Stomach (tissue), 9 donors: ENCODE data around the gene PHF21A. TPM values are rescaled to one million over a fixed set of nuclear protein-coding genes. Genes with fewer than 3 reads are reported as not detected.

ENCODE experiments used
- DNase-seq, 2 donors: peaks; one replicate each; pipeline versions ENCODE4 v3.0.0 to v3.0.0-alpha.2; 2013 to 2019
- H3K27ac ChIP-seq, 5 donors: fragments of 200-600 bp in 4 of 5; sonication (generic) in 4 of 5; one replicate each; pipeline ENCODE4 v1.5.1; 2013 to 2019; ENCODE audit warnings: mild to moderate bottlenecking in 1 of 5, moderate library complexity in 1 of 5
- H3K27me3 ChIP-seq, 3 donors: fragments of 200-600 bp; sonication (generic); one replicate each; pipeline ENCODE4 v1.5.1; 2017 to 2019; ENCODE audit warnings: mixed run types in 1 of 3
- H3K36me3 ChIP-seq, 4 donors: fragments of 200-600 bp; sonication (generic); 1 replicate in 3 of 4; 2 replicates in 1 of 4; pipeline ENCODE4 v1.5.1; 2016 to 2019
- H3K4me1 ChIP-seq, 4 donors: fragments of 200-600 bp; sonication (generic); one replicate each; pipeline ENCODE4 v1.5.1; 2016 to 2019
- H3K4me3 ChIP-seq, 4 donors: fragments of 200-600 bp; sonication (generic) in 3 of 4; one replicate each; pipeline ENCODE4 v1.5.1; 2016 to 2019; ENCODE audit warnings: mild to moderate bottlenecking in 1 of 4
- H3K9me3 ChIP-seq, 4 donors: fragments of 200-600 bp; sonication (generic); one replicate each; pipeline ENCODE4 v1.5.1; 2016 to 2019
- CTCF ChIP-seq, 7 experiments: fragments of 450-650 bp in 4 of 7; fragments of 200-600 bp in 3 of 7; sonication (generic) in 3 of 7; IDR thresholded peaks; one replicate each; pipeline ENCODE4 v1.5.1; 2016 to 2019; ENCODE audit warnings: antibody characterized with exemption in 7 of 7, control low read depth in 2 of 7, mild to moderate bottlenecking in 1 of 7
- EP300 ChIP-seq: sonication (generic); formaldehyde crosslinking; IDR thresholded peaks from one replicate; pipeline ENCODE4 v1.6.1; 2017; ENCODE audit warnings: antibody characterized with exemption
- POLR2A ChIP-seq, 4 donors: fragments of 450-650 bp; IDR thresholded peaks; one replicate each; pipeline ENCODE4 v1.6.1; 2016; ENCODE audit warnings: antibody characterized with exemption in 4 of 4, control low read depth in 2 of 4, mild to moderate bottlenecking in 1 of 4, moderate library complexity in 1 of 4
- POLR2AphosphoS5 ChIP-seq, 3 donors: sonication (generic); formaldehyde crosslinking; IDR thresholded peaks; one replicate each; pipeline ENCODE4 v1.6.1; 2016; ENCODE audit warnings: antibody characterized with exemption in 3 of 3
- WGBS, 5 donors: extraction: QIAGEN DNeasy Blood & Tissue Kit in 3 of 5; methylation state at CpG; one replicate each; pipeline versions ENCODE4 v1.1.5 to v1.1.7; 2013 to 2018; 5-methylcytosine and 5-hydroxymethylcytosine counted together
- intact Hi-C: fragments of 100-400 bp; cut with DNase I; formaldehyde crosslinking; loops from one replicate; pipeline ENCODE4 v1.15.1; 2023; ENCODE audit warnings: low total_unique reads
- polyA plus RNA-seq, 3 donors: library from polyadenylated mRNA; stranded (reverse); fragments of 200-250 nt; gene quantifications; one replicate each; pipeline ENCODE4 v1.2.3, GENCODE V29; 2013
- total RNA-seq, 5 donors: library from RNA; depleted of rRNA; stranded (reverse); fragments of >200 nt; gene quantifications; one replicate each; pipeline versions ENCODE4 v1.1.0 to v1.2.3, GENCODE V29; 2014 to 2016
- donor health status: healthy with polysubstance abuse.
- donor health status: Bipolar disorder and iron deficiency.
- donor health status: healthy.

PHF21A gene
- total and polyA plus RNA-seq, 8 donors = 6.1 to 67.0 (median 18.6) TPM

GRCh38 chr11:46112961-46113607 is 8.2 kb downstream of the PHF21A start:
- DNase-seq = peak in 1 of 2 donors; percentile 91
- H3K27ac ChIP-seq = no peak overlapping the region
- no peaks in the 10 kb centered on the region for H3K9me3 ChIP-seq
- TF ChIP-seq POLR2AphosphoS5 (IDR thresholded peaks at IDR 0.05) (peak in 2 of 3 donors; percentile 56 to 74), CTCF (IDR thresholded peaks at IDR 0.05) (no peak), EP300 (no peak)
- no peaks in the 10 kb centered on the region for H3K27me3 ChIP-seq
- peaks cover 17 to 86% (median 52%) of the 10 kb centered on the region in 4 donors for H3K4me1 ChIP-seq
- no peaks in the 10 kb centered on the region for H3K36me3 ChIP-seq
- intact Hi-C loops = no loop called here
- no peak overlapping the region for H3K4me3 ChIP-seq
- 70 to 75% (median 70%) methylated on average over 9 of the region's 9 CpGs for WGBS, 5 donors

- intact Hi-C loops = no loop called here
- Histone ChIP-seq H3K9me3 (no peaks in the 10 kb centered on the region), H3K27ac (no peak overlapping the region), H3K4me3 (no peak overlapping the region), H3K4me1 (peaks cover 26 to 72% (median 48%) of the 10 kb centered on the region in 4 donors), H3K27me3 (no peaks in the 10 kb centered on the region), H3K36me3 (no peaks in the 10 kb centered on the region)
- 80 to 91% (median 83%) methylated on average over 2 of the region's 2 CpGs for WGBS, 5 donors
- TF ChIP-seq POLR2AphosphoS5 (IDR thresholded peaks at IDR 0.05) = no peak
- no peak for TF ChIP-seq CTCF (IDR thresholded peaks at IDR 0.05)
- TF ChIP-seq POLR2A (IDR thresholded peaks at IDR 0.05) = no peak
- no peak for TF ChIP-seq EP300
- DNase-seq = no peak
Measured at GRCh38 chr11:46108751-46109150, 12.5 kb downstream of the PHF21A start.

- H3K4me3 ChIP-seq = no peak overlapping the region
- no peak for DNase-seq
- H3K4me1 ChIP-seq = peaks cover 19 to 66% (median 42%) of the 10 kb centered on the region in 4 donors
- H3K27me3 ChIP-seq = no peaks in the 10 kb centered on the region
- H3K9me3 ChIP-seq = no peaks in the 10 kb centered on the region
- no peaks in the 10 kb centered on the region for H3K36me3 ChIP-seq
- no peak overlapping the region for H3K27ac ChIP-seq
- intact Hi-C loops = no loop called here
- WGBS, 5 donors = 71 to 89% (median 79%) methylated on average over 2 of the region's 2 CpGs
- TF ChIP-seq POLR2AphosphoS5 (IDR thresholded peaks at IDR 0.05) = no peak
- TF ChIP-seq EP300 = no peak
- no peak for TF ChIP-seq CTCF (IDR thresholded peaks at IDR 0.05)
- no peak for TF ChIP-seq POLR2A (IDR thresholded peaks at IDR 0.05)
Measured at GRCh38 chr11:46107780-46108179, 13.5 kb downstream of the PHF21A start.

GRCh38 chr11:46107408-46107718 is 13.9 kb downstream of the PHF21A start:
- intact Hi-C loops = no loop called here
- H3K9me3 ChIP-seq = no peaks in the 10 kb centered on the region
- DNase-seq = no peak

More at GRCh38 chr11:46107408-46107718, 13.9 kb downstream of the PHF21A start:
- no peak overlapping the region for H3K27ac ChIP-seq
- no peaks in the 10 kb centered on the region for H3K36me3 ChIP-seq
- no peak for TF ChIP-seq EP300
- TF ChIP-seq POLR2A (IDR thresholded peaks at IDR 0.05) = no peak
- no peak for TF ChIP-seq CTCF (IDR thresholded peaks at IDR 0.05)
- H3K4me3 ChIP-seq = no peak overlapping the region
- H3K27me3 ChIP-seq = no peaks in the 10 kb centered on the region
- H3K4me1 ChIP-seq = peaks cover 17 to 64% (median 42%) of the 10 kb centered on the region in 4 donors
- WGBS, 5 donors = 79 to 88% (median 83%) methylated on average over 4 of the region's 4 CpGs
